Stimulated activated CD4-positive, alpha-beta T cell treated with anti-CD3 and anti-CD28 coated beads, Interleukin-4, amount 100 ng/mL, for 1 hour (primary cell): ENCODE data around the gene TRIM65.

ENCODE experiments used
- DNase-seq: peaks from one replicate; pipeline ENCODE4 v3.0.0-alpha.2; 2020

The TRIM65 gene, protein sequence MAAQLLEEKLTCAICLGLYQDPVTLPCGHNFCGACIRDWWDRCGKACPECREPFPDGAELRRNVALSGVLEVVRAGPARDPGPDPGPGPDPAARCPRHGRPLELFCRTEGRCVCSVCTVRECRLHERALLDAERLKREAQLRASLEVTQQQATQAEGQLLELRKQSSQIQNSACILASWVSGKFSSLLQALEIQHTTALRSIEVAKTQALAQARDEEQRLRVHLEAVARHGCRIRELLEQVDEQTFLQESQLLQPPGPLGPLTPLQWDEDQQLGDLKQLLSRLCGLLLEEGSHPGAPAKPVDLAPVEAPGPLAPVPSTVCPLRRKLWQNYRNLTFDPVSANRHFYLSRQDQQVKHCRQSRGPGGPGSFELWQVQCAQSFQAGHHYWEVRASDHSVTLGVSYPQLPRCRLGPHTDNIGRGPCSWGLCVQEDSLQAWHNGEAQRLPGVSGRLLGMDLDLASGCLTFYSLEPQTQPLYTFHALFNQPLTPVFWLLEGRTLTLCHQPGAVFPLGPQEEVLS

DNA sequence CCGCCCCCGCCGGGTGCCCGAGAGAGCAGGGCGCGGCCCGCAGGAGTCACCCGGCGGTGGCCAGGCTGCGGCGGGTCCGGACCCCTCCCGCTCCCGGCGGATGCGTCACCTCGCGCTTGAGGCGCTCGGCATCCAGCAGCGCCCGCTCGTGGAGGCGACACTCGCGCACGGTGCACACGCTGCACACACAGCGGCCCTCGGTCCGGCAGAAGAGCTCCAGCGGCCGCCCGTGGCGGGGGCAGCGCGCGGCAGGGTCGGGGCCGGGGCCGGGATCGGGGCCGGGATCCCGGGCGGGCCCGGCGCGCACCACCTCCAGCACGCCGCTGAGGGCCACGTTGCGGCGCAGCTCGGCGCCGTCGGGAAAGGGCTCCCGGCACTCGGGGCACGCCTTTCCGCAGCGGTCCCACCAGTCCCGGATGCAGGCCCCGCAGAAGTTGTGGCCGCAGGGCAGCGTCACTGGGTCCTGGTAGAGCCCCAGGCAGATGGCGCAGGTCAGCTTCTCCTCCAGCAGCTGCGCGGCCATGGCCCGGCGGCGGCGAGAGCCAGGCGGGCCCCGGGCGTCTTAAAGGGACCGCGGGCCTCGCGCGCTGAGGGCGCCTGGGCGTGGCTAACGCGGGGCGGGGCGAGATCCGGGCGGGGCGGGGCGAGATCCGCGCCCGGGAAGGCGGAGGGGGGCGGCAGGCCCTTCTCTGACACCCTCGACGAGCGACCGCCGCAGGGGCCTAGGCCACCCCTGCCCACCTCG is at the start of gene TRIM65:
TRIM65 (minus strand) TSS at position 537 of the 745 bp plus-strand sequence; CDS start at position 523, 14 bp downstream.
- peak; percentile 81 for DNase-seq

DNA sequence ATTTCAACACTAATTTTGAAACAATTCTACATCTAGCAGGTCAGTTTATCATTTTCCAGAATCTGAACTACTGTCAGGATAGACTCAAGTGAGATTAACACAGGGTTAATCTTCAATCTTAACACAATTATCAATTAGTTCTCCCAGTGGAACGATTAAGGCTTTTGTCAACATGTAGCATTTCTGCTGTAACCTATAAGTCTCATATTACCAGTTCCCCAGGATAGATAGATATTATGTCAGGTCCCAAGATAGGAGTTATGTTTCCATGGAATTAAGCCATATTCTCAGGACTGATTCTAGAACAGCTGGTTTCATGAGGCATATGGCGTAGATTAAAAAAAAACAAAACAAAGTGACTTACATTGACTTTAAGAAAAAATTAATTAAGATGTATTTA is 48.5 kb upstream of the TRIM65 start:
- DNase-seq, result no peak

DNA sequence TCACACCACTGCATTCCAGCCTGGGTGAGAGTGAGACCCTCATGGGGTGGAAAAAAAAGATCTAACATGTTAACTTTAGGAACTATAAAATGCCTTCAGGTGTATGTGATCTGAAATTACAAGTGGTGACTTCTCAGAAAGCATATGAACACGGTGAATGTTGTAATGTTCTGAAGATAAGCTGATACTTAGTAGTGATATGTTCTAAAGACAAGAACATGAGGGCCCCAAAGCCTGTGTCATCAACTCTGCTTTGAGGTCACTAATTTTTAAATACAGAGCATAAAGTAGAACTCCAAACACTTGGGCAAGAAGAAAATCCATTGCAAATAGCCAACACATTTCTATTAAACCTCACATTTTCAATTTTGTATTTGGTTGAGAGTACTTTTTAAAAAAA is 46.7 kb upstream of the TRIM65 start:
- DNase-seq, result no peak

DNA sequence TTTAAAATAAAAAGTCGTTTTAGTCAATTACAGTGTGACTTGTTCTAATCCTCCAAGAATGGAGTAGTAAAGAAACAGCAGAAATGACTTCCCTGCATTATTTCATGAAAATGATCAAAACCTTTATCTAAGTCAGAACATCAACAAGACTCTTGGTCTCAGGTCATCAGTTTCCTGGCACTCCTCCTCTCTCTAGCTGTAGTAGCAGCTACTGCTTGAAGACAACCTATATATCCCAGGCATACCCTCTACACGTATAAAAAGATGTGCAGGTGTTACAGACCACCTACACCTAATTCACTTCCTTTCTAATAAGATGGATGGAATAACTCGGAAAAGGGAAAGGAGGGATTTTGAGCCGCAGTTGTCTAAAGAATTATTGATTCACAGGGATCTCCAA is 45.7 kb upstream of the TRIM65 start:
- DNase-seq, result no peak

DNA sequence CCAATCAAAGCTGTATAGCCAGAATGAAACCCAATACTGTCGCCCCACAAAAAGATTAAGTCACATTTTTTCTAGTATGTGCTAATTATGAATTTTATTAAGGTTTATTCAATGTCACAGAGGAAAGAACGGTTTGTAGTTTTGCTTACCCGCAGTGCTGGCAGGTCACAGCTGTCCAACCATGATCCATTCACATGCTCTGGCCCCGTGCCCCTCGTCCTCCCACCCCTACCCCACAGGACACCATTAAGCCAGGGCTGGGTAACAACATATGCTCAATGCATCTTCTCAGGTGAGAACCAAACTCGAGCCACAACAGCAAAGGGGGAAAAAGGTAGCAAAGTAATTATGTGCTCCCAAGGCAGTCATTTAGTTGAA is 44.7 kb upstream of the TRIM65 start:
- no peak for DNase-seq

DNA sequence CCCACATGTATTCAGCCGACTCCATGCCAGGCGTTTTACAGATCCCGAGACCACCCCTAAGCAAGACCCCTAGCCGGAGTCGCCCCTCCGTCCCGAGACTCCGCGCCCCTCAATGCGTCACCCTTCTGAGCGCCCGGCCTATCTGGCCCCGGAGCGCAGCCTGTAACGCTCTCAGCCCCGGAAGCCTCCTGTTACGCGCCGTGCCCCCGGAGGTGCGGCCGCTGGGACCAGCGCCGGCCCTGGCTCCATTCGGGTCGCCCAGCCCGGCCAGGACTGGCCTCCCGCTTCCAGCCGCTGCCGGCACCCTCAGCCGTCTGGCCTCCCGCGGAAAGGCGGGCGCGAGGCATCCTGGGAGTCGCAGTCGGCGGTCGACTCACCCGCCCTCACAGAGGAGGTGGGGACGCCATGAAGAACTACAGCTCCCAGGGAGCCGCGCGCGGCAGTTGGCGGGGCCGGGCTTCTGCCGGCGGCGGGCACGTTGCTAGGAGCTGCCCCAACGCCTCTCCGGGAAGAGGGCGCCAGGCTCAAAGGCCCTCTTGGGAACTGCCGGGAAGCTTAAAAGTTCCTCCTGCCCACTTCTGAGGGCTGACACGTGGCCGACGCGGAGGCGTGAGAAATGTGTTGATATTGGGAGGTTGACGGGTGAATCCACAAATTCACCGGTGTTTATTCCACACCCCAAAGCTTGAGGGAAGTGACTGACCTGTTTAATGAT is 44.1 kb upstream of the TRIM65 start, which contains the start of gene FBF1:
FBF1 (minus strand) TSS at position 316 of the 715 bp plus-strand sequence. CDS start 2,893 bp downstream, outside the sequence.
- peak; percentile 90 for DNase-seq

DNA sequence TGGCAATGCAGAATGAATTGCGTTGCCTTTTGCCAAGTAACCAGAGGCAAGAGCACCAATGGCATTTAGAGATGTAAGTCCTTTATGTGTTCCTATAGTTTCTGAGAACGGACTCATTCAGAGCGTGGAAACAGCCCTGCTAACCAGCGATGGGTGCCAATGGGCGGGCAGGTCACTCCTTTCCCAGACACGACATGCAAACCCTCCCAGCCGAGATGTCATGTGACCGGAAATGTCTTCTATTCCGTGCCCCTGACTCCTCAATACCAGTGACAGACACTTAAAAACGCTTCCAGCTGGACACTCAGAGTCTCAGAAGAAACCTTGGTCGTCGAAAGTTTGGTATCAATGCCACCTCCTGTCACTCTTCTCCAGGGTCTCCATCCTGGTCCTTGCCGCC is 40.9 kb upstream of the TRIM65 start:
- no peak for DNase-seq

DNA sequence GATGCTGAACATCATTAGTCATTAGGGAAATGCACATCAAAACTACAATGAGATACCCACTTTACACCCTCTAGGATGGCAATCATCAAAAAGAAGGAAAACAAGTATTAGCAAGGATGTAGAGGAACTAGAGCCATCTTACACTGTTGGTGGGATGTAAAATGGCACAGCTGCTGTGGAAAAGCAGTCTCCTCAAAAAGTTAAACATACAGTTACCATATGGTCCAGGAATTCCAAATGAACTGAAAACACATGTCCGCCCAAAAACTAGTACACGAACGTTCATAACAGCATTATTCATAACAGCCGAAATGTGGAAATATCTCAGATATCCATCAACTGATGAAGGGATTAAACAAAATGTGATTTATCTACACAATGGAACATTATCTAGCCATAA is 37.1 kb upstream of the TRIM65 start:
- no peak for DNase-seq

DNA sequence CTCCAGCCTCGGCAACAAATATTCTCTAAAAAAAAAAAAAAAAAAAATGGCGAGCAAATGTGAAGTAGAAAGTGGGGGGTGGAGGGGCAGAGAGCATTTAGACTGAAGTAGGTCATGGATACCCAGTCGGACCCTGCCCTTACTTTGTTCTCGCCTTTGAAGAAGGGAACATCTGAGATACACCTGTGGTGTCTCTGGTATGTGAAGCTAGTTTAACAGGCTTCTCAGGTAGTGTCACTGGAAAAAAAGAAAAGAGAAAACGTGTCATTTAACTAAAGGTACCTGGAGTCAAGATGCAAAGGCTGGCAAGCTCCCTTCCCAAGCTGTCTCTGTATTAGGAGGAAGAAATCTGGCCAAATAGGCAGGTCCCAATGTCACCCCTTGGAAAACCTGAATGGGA is 36.1 kb upstream of the TRIM65 start:
- DNase-seq, result no peak

DNA sequence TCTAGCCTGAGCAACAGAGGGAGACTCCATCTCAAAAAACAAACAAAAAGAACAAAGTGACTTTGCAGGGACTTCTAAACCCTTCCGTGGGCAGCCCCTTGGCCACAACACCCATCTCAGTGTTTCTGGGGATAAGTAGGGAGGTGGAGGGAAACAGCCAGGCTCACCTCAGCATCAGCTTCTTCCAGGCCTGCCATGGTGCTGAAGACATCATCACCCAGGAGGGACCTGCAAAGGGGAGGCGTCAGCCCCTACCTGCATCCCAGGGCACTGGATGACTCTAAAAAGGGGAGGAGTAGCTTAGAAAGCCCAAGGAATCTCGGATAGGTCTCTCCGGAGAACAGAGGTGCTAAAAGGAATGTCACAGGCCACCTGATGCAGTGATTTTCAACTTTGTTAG is 34.3 kb upstream of the TRIM65 start:
- DNase-seq, result no peak

DNA sequence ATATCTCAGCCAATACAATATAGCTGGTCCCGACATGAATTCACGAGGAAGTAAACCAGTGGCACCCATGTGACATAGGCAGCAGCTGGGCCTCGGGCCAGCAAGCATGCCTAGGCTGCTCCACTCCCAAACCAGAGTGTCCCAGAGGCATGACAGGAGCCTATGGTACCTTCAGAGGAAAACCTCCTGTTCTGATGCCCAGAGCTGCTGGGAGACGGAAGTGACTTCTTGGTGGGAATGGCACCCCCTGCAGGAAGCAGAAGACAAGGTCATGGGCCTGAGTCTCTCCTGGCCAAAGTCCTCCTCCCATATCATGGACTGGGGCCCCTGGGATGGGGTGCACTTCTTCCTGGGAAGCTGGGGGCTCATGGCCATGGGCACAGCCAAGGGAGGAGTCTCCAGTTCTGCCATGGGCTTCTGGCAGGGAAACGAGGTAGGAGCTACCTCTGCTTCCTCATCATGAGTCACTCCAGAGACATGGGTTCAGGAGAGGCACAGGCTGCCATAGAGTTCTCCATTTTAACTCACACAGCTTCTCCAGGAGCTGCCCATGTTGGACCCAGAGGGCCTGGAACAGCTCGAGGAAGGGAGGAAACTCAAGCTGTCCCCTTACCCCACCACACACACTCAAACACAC is 30.7 kb upstream of the TRIM65 start:
- DNase-seq, result no peak

DNA sequence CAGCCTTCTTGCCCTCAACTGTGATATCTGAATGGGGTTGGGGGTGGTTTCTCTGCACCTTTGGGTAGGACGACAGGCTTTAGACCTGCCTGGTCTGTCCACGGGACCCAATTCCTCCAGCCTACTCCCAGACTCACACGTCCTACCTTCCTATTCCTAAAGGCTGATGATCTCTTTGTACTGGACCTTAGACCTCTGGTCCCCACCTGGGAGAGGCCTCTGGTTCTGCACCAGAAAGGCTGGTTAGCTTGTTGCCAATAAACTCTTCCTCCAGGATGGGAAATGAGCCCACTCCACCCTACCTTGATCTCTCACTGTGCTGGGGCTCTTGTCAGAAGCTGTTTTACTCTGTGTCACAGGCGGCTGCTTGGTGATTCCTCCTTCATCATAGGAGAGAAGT is 29.7 kb upstream of the TRIM65 start:
- no peak for DNase-seq

DNA sequence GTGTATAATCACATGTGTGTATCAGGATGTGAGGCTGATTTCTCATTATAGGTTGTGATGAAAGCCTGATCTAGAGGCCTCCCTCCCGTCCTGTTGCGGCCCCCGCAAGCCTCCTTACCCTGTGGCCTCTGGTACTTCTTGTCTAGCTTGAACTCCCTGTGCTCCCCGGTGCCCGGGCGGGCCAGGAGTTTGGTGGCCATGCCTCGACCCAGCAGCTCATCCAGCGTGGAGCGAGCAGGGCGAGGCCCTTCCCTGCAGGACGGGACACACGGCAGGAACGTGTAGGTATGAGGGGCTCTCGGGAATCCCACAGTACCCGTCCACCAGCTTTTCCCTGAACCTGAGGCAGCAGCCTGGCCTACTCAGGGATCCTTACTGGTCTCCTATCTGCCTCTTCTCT is 29.2 kb upstream of the TRIM65 start:
- no peak for DNase-seq

DNA sequence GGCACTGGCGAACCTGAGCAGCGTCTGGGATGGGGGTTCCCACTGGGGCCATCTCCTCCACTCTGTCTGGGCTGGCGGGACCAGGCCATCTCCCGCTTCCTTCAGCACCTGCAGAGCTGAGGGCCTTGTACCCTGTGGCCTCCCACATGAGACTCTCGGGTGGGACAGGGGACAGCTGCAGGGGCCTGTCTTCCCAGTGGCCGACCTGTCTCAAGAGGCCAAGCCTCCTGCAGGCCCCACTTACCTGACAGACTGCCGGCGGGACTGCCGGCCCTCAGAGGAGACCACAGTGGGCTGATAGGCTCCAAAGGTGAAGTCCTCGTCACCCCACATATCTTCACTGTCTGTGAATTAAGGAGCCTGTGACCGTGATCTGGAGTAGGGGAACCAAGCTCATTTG is 28.4 kb upstream of the TRIM65 start:
- DNase-seq, result no peak

DNA sequence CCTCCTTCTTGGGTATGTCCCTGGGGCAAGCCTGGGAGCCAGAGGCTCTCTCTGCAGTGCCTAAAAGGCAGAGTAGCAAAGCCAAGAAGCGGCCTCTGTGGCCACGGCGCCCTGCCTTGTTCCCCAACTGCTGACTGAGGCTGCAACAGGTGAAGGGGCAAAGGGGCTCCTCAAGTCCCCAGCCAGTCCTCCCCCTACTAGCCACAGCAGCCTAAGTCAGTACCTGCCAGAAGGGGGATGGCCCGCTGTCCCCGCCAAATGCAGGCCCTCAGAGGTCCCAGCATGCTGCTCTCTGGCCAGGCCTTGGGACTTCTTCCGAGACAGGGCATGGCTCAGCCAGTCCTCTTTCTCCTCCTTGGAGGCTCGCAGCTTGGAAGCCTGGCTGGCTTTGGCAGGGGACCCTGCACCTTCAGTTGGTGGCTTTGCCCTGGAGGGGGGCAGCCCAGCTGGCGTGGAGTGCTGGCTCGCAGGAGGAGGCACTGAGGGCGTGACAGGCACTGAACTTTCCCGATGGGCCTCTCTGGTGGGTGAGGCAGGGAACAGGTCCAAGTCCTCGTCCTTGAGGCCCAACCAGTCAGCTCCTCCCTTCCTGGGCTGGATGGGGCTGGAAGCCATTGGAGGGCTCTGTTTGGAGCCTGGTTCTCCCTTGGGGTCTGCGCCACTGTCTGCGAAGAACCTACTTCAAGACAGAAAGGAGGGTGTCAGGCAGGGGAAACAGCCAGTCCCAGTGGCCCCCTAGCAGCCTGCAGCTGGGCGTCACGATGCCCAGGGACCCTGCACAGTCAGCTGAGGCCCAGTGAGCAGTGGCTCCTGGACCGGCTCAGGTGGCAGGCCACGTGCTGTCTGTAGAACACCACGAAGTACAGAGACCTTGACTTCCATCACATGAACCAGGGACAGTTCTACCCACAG is 26.5 kb upstream of the TRIM65 start:
- no peak for DNase-seq

DNA sequence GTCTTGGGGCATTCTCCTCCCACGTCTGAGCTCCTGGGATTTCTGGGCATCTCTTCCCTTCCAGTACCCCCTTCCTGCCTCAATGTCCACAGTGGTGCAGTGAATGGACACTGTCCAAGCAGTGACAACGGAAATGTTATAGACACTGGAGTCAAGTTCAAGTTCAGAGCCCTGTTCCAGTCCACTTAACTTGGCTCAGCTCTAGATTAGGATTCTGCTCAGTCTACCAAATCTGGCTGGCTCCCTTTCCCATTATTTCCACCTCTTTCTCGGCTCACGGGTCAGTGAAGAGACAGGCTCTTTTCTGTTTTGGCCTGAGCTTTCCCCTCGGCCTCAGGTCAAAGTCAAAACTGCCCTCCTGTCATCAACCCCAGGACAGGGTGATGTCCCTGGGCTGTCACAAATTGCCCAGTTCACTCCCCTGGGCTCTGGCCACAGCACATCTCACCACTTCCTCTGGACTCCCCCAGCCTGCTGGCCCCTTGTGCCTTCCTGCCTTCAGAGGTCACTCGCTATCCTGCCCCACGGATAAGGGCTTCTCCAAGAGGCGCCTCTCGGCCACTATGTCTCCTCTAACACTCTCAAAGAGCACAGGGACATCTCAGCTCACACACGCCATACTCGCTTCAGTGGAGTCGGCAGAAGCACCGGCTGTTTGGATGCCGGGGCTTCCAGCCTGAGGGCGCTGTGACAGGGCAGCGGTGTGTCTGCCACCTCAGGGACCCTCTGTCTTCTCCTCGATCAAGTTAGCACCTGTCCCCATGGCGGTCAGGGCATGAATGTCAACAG is 25.6 kb upstream of the TRIM65 start:
- no peak for DNase-seq

DNA sequence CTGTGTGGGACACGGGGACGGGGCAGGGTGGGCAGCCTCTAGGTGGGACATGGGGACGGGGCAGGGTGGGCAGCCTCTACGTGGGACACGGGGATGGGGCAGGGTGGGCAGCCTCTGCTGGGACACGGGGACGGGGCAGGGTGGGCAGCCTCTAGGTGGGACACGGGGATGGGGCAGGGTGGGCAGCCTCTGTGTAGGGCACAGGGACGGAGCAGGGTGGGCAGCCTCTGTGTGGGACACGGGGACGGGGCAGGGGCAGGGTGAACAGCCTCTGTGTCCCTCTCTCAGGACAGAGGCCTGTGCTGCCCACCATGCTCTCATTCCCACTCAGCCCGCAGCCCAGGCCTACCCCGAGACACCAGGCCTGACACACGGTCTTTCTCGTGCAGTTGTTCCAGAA is 24.8 kb upstream of the TRIM65 start:
- DNase-seq, result no peak

DNA sequence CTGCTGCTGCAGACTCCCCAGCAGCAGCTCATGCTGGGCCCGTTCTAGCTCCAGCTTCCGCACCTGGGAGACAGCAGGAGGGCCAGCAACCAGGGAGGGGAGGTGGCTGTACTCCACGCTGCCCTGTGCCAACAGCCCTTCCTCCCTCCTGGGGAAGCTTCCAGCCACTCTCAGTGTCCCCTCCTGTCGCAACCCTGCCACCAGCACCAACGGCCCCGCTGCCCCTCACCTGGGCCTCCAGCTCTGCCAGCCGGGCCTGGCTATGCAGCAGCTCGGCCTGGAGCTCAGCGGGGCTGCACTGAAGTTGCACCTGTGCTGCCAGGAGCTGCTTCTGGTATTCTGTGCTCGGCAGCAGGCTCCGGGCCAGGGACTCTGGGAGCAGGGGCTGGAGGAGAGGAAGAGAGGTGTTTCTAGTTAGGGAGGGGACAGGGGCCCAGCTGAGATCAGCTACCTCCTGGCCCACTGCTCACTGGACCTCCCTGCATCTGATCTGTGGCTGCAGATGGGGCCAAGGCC is 23.4 kb upstream of the TRIM65 start:
- DNase-seq, result no peak

DNA sequence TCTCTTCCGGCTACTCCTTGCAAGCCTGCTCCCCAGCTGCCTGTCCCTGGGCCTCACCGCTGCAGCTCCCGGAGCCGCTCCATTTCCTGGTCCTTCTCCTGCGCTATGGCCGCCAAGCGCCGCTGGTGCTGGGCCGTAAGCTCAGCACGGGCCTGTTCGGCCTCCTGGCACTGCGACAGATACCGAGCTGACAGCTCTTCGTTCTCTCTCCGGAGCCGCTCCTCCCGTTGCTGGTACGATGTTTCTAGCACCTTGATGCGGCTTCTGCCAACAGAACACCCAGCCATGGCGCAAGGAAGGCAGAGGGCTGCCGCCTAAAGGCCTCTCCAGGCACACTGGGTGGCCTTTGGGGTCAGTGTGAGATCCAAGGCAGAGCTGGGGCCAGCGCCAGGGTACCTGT is 22.9 kb upstream of the TRIM65 start:
- no peak for DNase-seq

DNA sequence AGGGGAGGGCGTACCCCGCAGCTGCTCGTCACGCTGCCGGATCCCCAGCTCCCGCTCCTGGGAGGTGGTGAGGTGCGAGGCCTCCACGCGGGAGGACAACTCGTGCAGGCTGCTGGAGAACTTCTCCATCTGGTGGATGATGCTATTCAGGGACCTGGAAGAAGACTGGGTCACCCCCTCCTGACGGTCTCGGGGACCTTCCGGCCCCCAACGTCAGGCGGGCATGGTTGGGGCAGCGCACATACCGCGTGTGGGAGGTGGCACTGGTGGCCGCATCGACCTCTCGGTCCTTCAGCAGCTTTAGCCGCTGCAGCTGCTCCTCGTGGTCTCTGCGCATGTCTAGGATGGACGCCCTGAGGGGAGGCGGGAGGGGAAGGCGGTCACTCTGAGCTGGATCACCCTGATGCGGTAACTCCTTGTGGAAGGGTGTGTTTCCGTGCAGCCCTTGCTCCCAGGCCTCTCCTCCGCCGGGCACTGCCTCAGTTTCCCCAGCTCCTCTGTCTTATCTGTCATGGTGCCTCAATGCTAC is 21.2 kb upstream of the TRIM65 start:
- DNase-seq, result no peak
